ENCODE measurements around the gene PRRT2.

PRRT2 gene

GRCh38 chr16:29811170-29811895 lies 660 bp upstream of the PRRT2 start:
- DNase-seq (ENCODE audit: low read depth) = peak; percentile 69

- DNase-seq (ENCODE audit: low read depth) = no peak
These were observed 1.0 kb downstream of the PRRT2 start for GRCh38 chr16:29812754-29813643.

DNA sequence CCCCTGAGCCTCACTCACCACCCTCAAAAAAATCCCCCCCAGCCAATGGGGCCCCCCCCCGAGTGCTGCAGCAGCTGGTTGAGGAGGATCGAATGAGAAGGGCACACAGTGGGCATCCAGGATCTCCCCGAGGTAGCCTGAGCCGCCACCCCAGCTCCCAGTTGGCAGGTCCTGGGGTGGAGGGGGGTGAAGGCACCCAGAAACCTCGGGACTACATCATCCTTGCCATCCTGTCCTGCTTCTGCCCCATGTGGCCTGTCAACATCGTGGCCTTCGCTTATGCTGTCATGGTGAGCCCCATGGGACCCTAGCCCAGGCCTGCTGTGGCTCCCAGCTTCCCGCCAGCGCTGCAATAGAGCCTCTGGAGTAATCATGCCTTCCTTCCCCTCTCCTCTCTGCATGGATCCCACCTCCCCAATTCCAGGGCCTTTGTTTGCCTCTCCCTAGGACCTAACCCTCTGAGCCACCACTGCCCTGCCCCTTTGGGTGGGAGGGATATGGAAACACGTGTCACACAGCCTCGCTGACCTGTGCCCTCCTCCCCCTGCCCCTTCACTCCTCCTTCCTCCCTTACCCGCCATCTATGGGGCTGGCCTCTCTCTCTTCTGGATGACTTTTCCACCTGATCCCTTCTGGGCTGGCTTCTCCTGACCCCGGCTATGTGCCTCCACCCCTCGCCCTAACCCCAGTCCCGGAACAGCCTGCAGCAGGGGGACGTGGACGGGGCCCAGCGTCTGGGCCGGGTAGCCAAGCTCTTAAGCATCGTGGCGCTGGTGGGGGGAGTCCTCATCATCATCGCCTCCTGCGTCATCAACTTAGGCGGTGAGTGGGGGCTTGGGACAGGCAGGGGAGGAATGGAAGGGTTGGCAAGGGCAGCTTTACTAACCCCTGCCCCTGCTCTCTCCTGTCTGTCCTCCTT lies 1.9 kb downstream of the PRRT2 start:
- no peak for DNase-seq (ENCODE audit: low read depth)

- DNase-seq (ENCODE audit: low read depth) = no peak
These were observed 2.6 kb downstream of the PRRT2 start for GRCh38 chr16:29814592-29814991.

DNA sequence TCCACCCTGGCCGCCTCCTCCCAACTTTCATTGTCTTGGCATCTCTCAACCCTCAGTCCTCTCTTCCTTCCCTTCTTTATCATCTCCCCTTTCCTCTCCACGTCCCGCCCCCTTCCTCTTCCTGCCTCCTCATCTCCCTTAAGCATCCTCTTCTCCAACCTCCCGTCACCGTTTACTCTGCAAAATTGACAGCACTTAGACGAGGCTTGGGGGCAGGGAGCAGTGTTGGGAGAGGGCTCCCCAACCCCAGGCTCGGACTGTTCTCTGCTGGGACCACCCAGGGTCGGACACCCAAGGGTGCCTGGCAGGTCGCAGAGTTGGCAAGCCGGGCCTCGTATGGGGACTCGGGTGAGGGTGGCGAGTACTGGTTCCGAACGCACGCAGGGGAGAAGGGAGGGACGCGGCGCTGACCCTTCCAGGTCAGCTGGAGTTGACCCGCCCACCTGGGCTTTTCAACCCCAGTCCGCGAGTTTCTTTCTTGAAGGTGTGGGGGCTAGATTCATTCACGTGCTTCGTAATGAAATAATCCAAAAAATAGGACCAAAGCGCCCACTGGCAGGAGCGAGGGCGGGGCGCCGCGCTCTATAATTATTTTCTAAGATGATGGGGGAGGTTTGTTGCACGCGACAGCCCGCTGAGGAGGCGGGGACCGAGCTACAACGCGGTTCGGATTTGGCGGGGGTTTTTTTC lies 3.2 kb downstream of the PRRT2 start:
- no peak for DNase-seq (ENCODE audit: low read depth)

GRCh38 chr16:29815793-29816693 lies 4.0 kb downstream of the PRRT2 start, which contains the start of gene PAGR1:
Gene PAGR1 (plus strand): TSS chr16:29816152. CDS start chr16:29816526, 374 bp downstream.
- peak; percentile 99 for DNase-seq (ENCODE audit: low read depth)

- peak; percentile 52 for DNase-seq (ENCODE audit: low read depth)
These were observed 4.9 kb downstream of the PRRT2 start for GRCh38 chr16:29816694-29817441.

DNA sequence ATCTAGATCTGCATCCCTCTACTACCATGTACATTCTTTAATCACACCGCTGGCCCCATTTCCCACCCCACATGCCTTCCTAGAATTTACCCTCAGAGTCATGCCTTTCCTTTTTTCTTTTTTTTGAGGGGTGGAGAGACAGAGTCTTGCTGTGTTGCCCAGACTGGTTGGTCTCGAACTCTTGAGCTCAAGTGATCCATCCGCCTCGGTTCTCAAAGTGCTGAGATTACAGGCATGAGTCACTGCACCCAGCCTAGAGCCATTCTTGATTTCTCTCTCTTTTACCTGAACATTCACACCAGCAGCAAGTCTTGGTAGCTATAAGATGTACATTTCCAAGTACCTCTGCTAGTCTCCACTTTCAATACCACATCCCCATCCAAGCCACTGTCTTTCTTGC lies 6.1 kb downstream of the PRRT2 start:
- no peak for DNase-seq (ENCODE audit: low read depth)

GRCh38 chr16:29819506-29819905 lies 7.5 kb downstream of the PRRT2 start:
- DNase-seq (ENCODE audit: low read depth) = no peak

DNA sequence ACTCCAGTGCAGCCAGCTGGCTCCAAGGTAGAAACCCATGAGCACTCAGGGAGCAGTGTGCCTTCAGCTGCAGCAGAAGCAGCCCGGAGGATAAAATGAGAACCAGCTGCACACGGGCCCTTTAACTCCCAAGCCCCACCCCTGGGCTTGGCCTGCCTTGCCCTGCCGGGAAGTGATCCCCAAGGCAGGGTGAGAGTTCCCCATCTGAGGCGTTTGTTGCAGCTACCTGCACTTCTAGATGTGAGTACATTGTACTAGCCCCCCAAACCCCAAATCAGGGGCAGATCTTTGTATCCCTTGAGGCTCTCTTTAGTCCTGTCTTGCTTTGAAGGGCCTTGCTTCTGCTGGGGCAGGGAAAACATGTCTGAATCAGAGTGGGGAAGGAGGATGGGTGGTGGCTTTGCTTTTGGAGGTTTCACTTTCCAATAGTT lies 8.3 kb downstream of the PRRT2 start, which contains the start of gene MVP:
Gene MVP, plus strand, starts transcription at position 192 of the 431 bp plus-strand sequence. CDS start 10,088 bp downstream, outside the sequence.
- peak; percentile 51 for DNase-seq (ENCODE audit: low read depth)

- DNase-seq (ENCODE audit: low read depth) = no peak
These were observed 9.0 kb downstream of the PRRT2 start for GRCh38 chr16:29820730-29821642.

- DNase-seq (ENCODE audit: low read depth) = no peak
These were observed 9.7 kb downstream of the PRRT2 start for GRCh38 chr16:29821643-29822115.

- DNase-seq (ENCODE audit: low read depth) = no peak
These were observed 12.7 kb downstream of the PRRT2 start for GRCh38 chr16:29824589-29825144.

GRCh38 chr16:29825145-29826044 lies 13.4 kb downstream of the PRRT2 start:
- DNase-seq (ENCODE audit: low read depth) = peak; percentile 52

DNA sequence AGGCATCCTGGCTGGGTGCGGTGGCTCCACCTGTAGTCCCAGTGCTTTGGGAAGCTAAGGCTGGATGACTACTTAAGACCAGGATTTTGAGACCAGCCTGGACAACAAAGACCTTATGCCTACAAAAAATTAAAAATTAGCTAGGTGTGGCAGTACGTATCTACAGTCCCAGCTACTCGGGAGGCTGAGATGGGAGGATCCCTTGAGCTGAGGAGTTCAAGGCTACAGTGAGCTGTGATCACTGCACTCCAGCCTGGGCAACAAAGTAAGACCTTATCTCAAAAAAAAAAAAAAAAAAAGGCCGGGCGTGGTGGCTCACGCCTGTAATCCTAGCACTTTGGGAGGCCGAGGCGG lies 14.3 kb downstream of the PRRT2 start:
- no peak for DNase-seq (ENCODE audit: low read depth)

GRCh38 chr16:29830774-29831173 lies 18.8 kb downstream of the PRRT2 start:
- no peak for DNase-seq (ENCODE audit: low read depth)

DNA sequence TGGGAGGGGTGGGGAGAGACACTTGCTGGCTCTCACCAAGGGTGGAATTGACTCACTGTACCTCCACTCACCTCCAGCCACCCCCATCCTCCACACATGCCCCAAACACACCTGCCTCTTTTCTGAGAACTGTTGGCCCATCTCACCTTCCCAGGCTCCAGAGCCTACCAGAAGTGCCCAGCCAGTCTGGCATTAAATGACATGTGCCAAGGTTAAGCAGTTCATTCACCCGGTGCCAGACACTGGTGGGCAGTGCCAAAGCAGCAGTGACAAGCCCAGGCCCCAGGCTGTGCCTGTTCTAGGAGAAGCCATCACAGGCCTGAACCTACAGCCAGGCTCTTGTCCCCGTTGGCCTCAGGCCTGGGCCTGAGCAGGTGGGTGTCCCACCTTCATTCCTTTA lies 19.5 kb downstream of the PRRT2 start:
- DNase-seq (ENCODE audit: low read depth) = no peak
